ENCODE results near the gene POLR3H.

Gene POLR3H

GRCh38 chr22:41578818-41579217 lies 34.5 kb upstream of the POLR3H start:
- no peaks in the 10 kb centered on the region for H3K27me3 ChIP-seq (ENCODE audit: insufficient read depth, poor library complexity, severe bottlenecking)
- TF ChIP-seq CTCF (IDR thresholded peaks at IDR 0.05; ENCODE audit: poor library complexity, severe bottlenecking) = no peak
- H3K4me3 ChIP-seq (ENCODE audit: severe bottlenecking) = no peak overlapping the region
- H3K9me3 ChIP-seq (ENCODE audit: severe bottlenecking) = no peaks in the 10 kb centered on the region
- no peak for DNase-seq (ENCODE audit: low spot score)
- H3K4me1 ChIP-seq (ENCODE audit: insufficient read depth, poor library complexity, severe bottlenecking) = no peaks in the 10 kb centered on the region
- peaks cover 7% of the 10 kb centered on the region; the same call in 1 of the 2 replicates for H3K36me3 ChIP-seq (ENCODE audit: low read depth)
- no peak overlapping the region for H3K27ac ChIP-seq (ENCODE audit: poor library complexity, severe bottlenecking)
- ATAC-seq (ENCODE audit: low read depth) = no peak

GRCh38 chr22:41578114-41578513 lies 33.8 kb upstream of the POLR3H start:
- Histone ChIP-seq H3K36me3 (ENCODE audit: low read depth) (peaks cover 7% of the 10 kb centered on the region; the same call in 1 of the 2 replicates), H3K27ac (ENCODE audit: poor library complexity, severe bottlenecking) (no peak overlapping the region), H3K4me3 (ENCODE audit: severe bottlenecking) (no peak overlapping the region), H3K4me1 (ENCODE audit: insufficient read depth, poor library complexity, severe bottlenecking) (no peaks in the 10 kb centered on the region), H3K27me3 (ENCODE audit: insufficient read depth, poor library complexity, severe bottlenecking) (no peaks in the 10 kb centered on the region), H3K9me3 (ENCODE audit: severe bottlenecking) (no peaks in the 10 kb centered on the region)
- DNase-seq (ENCODE audit: low spot score) (no peak), ATAC-seq (ENCODE audit: low read depth) (no peak)
- no peak for TF ChIP-seq CTCF (IDR thresholded peaks at IDR 0.05; ENCODE audit: poor library complexity, severe bottlenecking)

- Histone ChIP-seq H3K4me1 (ENCODE audit: insufficient read depth, poor library complexity, severe bottlenecking) (no peaks in the 10 kb centered on the region), H3K4me3 (ENCODE audit: severe bottlenecking) (no peak overlapping the region), H3K27me3 (ENCODE audit: insufficient read depth, poor library complexity, severe bottlenecking) (no peaks in the 10 kb centered on the region), H3K36me3 (ENCODE audit: low read depth) (peaks cover 7% of the 10 kb centered on the region; the same call in 1 of the 2 replicates), H3K9me3 (ENCODE audit: severe bottlenecking) (no peaks in the 10 kb centered on the region), H3K27ac (ENCODE audit: poor library complexity, severe bottlenecking) (no peak overlapping the region)
- no peak for DNase-seq (ENCODE audit: low spot score)
- peak; percentile 75 for ATAC-seq (ENCODE audit: low read depth)
- TF ChIP-seq CTCF (IDR thresholded peaks at IDR 0.05; ENCODE audit: poor library complexity, severe bottlenecking) = peak; percentile 73
These were observed 32.6 kb upstream of the POLR3H start for GRCh38 chr22:41576877-41577276.

GRCh38 chr22:41575533-41575932 lies 31.3 kb upstream of the POLR3H start:
- H3K36me3 ChIP-seq (ENCODE audit: low read depth) = peaks cover 7% of the 10 kb centered on the region; the same call in 1 of the 2 replicates
- H3K9me3 ChIP-seq (ENCODE audit: severe bottlenecking) = no peaks in the 10 kb centered on the region
- TF ChIP-seq CTCF (IDR thresholded peaks at IDR 0.05; ENCODE audit: poor library complexity, severe bottlenecking) = no peak
- DNase-seq (ENCODE audit: low spot score) = no peak
- H3K4me3 ChIP-seq (ENCODE audit: severe bottlenecking) = no peak overlapping the region
- H3K27ac ChIP-seq (ENCODE audit: poor library complexity, severe bottlenecking) = no peak overlapping the region
- ATAC-seq (ENCODE audit: low read depth) = no peak
- no peaks in the 10 kb centered on the region for H3K4me1 ChIP-seq (ENCODE audit: insufficient read depth, poor library complexity, severe bottlenecking)
- no peaks in the 10 kb centered on the region for H3K27me3 ChIP-seq (ENCODE audit: insufficient read depth, poor library complexity, severe bottlenecking)

- DNase-seq (ENCODE audit: low spot score) (no peak), ATAC-seq (ENCODE audit: low read depth) (0 out of 3 replicates have a peak, but pooled peaks have one; percentile 4)
- Histone ChIP-seq H3K27me3 (ENCODE audit: insufficient read depth, poor library complexity, severe bottlenecking) (no peaks in the 10 kb centered on the region), H3K36me3 (ENCODE audit: low read depth) (peaks cover 7% of the 10 kb centered on the region; the same call in 1 of the 2 replicates), H3K9me3 (ENCODE audit: severe bottlenecking) (no peaks in the 10 kb centered on the region), H3K4me1 (ENCODE audit: insufficient read depth, poor library complexity, severe bottlenecking) (no peaks in the 10 kb centered on the region), H3K27ac (ENCODE audit: poor library complexity, severe bottlenecking) (no peak overlapping the region), H3K4me3 (ENCODE audit: severe bottlenecking) (no peak overlapping the region)
- no peak for TF ChIP-seq CTCF (IDR thresholded peaks at IDR 0.05; ENCODE audit: poor library complexity, severe bottlenecking)
These were observed 30.6 kb upstream of the POLR3H start for GRCh38 chr22:41574847-41575381.

Data from RWPE2 (cell line).